ENCODE measurements around the gene MEOX1.

MEOX1 gene

DNA sequence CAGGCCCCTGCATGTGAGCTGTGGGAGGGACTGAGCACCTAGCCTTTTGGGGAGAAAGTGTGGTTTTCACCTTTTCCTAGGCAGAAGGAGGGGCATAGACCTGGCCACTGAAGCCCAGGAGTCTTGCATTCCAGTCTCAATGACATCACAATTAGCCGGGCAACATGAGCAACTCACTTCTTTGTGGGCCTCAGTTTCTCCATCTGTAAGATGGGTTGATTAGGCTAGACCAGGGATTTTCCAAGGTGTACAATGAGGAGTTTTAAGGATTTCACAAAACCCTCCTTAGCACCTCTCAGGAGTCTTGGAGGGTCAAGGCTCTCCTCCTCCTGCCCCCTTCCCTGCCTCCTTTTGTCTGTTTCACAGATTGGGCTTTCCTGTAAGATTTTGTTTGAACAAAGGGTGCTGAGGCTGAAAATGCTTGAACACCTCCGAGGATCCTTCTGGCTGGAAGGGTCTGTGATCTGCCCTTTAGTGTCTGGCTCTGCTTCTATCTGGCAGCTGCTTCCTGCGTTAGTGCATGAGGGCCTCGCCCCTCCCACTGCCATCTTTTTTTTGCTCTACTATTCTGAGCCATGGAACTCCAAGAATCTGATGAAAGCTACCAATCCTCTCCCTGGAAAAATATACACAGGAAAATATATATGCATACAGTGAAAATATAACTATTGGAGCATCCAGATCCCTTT is 63.2 kb downstream of the MEOX1 start:
- H3K4me3 ChIP-seq (ENCODE audit: low read depth in 1 of 2, low read length in 2 of 2) = no peak overlapping the region
- H3K27me3 ChIP-seq (ENCODE audit: control insufficient read depth in 1 of 2, insufficient read depth in 2 of 2, low read length in 2 of 2) = no peaks in the 10 kb centered on the region
- H3K36me3 ChIP-seq (ENCODE audit: insufficient read depth, low read length) = no peaks in the 10 kb centered on the region
- no peak overlapping the region for H3K9ac ChIP-seq (ENCODE audit: low read length)
- H3K9me3 ChIP-seq (ENCODE audit: low read length) = no peaks in the 10 kb centered on the region
- H3K4me1 ChIP-seq (ENCODE audit: insufficient read depth, low read length) = peaks cover 34% of the 10 kb centered on the region
- H3K27ac ChIP-seq (ENCODE audit: low read depth, low read length) = no peak overlapping the region

DNA sequence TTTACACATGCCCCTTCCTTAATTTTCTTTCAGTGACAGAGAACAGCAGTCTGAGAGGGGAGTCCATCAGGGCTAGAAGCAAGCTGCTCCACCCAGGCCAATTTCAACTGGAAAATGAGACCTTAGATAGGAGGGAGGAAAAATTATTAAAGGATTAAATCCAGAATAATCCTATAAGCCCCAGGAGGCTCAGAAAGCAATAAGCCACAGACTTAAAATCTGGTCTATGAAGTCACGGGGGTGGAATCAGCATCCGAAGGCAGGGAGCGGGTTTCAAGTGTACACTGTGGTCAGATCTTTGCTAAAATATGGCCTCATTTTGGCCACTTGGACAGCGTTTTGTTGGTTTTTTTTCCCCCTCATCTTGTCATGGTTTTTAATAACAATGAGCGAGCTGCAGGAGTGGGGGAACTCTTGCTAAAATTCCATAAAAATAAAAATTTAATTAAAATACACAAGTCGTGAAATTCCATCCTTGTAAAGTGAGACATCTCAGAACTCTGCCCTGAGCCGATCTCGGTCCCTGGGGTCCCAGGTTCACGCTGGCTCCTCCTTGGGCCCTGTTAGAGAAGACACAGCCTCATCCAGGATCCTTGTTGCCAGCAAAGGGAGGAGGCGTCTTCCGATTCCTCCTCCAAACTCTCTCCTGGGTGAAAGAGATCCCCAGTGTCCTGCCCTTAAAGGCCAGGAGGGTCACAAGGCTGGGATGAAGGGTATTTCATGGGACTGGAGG is 63.9 kb downstream of the MEOX1 start:
- Histone ChIP-seq H3K9ac (ENCODE audit: low read length) (no peak overlapping the region), H3K9me3 (ENCODE audit: low read length) (no peaks in the 10 kb centered on the region), H3K4me1 (ENCODE audit: insufficient read depth, low read length) (peaks cover 34% of the 10 kb centered on the region), H3K27ac (ENCODE audit: low read depth, low read length) (no peak overlapping the region), H3K27me3 (ENCODE audit: control insufficient read depth in 1 of 2, insufficient read depth in 2 of 2, low read length in 2 of 2) (no peaks in the 10 kb centered on the region), H3K4me3 (ENCODE audit: low read depth in 1 of 2, low read length in 2 of 2) (no peak overlapping the region), H3K36me3 (ENCODE audit: insufficient read depth, low read length) (no peaks in the 10 kb centered on the region)

DNA sequence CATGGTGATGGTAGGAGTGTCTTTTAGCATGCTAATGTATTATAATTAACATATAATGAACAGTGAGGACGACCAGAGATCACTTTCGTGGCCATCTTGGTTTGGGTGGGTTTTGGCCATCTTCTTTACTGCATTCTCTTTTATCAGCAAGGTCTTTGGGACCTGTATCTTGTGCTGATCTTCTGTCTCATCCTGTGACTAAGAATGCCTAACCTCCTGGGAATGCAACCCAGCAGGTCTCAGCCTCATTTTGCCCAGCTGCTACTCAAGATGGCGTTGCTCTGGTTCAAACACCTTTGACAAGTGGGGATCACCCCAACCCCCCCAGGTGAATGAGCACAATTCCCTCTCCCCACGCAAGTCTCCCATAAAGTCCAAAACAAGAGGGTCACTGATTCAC is 66.3 kb downstream of the MEOX1 start:
- H3K27me3 ChIP-seq (ENCODE audit: control insufficient read depth in 1 of 2, insufficient read depth in 2 of 2, low read length in 2 of 2) = no peaks in the 10 kb centered on the region
- no peaks in the 10 kb centered on the region for H3K9me3 ChIP-seq (ENCODE audit: low read length)
- H3K4me3 ChIP-seq (ENCODE audit: low read depth in 1 of 2, low read length in 2 of 2) = no peak overlapping the region
- peaks cover 38% of the 10 kb centered on the region for H3K4me1 ChIP-seq (ENCODE audit: insufficient read depth, low read length)
- H3K27ac ChIP-seq (ENCODE audit: low read depth, low read length) = no peak overlapping the region
- H3K36me3 ChIP-seq (ENCODE audit: insufficient read depth, low read length) = no peaks in the 10 kb centered on the region
- no peak overlapping the region for H3K9ac ChIP-seq (ENCODE audit: low read length)

DNA sequence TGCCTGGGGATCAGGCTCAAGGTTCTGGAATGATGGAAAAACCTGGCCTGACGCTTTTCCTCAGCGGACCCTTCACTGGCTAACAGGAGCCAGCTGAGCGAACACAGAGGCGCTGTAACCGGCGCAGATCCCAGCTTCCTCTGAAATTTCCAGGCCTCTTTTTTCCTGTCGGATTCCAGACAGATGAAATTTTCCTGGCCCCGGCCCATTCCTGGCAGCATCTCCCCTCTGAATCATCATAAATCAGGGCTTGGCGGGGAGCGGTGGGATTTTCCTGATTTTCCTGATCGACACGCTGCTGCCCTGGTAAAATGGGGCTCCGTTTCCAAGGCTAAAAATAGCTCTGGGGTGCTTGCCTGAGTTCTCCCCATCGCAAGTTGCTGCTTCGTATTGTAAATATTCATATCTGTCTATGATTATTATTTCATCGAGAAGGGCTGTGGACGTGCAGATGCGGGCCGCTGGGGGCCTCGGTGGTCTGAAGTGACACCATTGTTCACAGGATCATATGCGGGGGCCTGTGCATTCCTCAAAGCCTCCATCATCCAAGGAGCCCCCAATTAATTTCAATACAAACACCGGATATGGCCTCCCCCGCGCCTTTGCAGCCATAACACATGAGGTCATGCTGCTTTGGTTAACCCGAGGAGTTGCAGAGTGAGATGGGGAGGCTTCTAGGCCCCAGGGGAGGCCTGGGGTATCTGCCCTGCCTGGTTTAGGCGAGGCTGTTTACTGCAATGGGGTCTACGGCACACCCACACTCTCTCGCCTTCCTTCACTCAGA is 69.8 kb downstream of the MEOX1 start:
- peak overlapping the region in 1 of 2 donors; percentile 44 for H3K4me3 ChIP-seq (ENCODE audit: low read depth in 1 of 2, low read length in 2 of 2)
- no peaks in the 10 kb centered on the region for H3K36me3 ChIP-seq (ENCODE audit: insufficient read depth, low read length)
- no peaks in the 10 kb centered on the region for H3K27me3 ChIP-seq (ENCODE audit: control insufficient read depth in 1 of 2, insufficient read depth in 2 of 2, low read length in 2 of 2)
- peak overlapping the region; percentile 64 for H3K27ac ChIP-seq (ENCODE audit: low read depth, low read length)
- peaks cover 19% of the 10 kb centered on the region for H3K4me1 ChIP-seq (ENCODE audit: insufficient read depth, low read length)
- peak overlapping the region; percentile 29 for H3K9ac ChIP-seq (ENCODE audit: low read length)
- no peaks in the 10 kb centered on the region for H3K9me3 ChIP-seq (ENCODE audit: low read length)

DNA sequence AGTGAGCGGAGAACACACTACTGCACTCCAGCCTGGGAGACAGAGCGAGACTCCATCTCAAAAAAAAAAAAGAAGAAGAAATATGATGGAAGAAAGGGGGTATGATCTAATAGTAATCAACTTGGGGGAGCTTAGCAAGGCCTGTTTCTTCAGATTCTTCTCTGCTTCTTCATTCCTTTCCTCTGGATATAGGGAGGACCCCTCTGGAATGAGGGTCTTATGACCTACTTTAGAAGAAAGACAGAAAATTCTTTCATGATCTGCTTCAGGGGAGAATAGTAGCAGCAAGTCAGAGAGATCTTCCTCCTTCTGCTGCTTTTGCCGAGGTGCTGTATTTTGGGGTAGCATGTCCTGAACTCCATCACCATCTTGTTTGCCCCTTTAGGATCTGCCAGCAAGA is 70.7 kb downstream of the MEOX1 start:
- Histone ChIP-seq H3K36me3 (ENCODE audit: insufficient read depth, low read length) (no peaks in the 10 kb centered on the region), H3K4me3 (ENCODE audit: low read depth in 1 of 2, low read length in 2 of 2) (no peak overlapping the region), H3K27ac (ENCODE audit: low read depth, low read length) (peak overlapping the region; percentile 64), H3K4me1 (ENCODE audit: insufficient read depth, low read length) (peaks cover 19% of the 10 kb centered on the region), H3K27me3 (ENCODE audit: control insufficient read depth in 1 of 2, insufficient read depth in 2 of 2, low read length in 2 of 2) (no peaks in the 10 kb centered on the region), H3K9ac (ENCODE audit: low read length) (peak overlapping the region; percentile 1), H3K9me3 (ENCODE audit: low read length) (no peaks in the 10 kb centered on the region)

Data from muscle layer of colon (tissue), 2 donors.